ENCODE data around the gene FBXO8.

DNA sequence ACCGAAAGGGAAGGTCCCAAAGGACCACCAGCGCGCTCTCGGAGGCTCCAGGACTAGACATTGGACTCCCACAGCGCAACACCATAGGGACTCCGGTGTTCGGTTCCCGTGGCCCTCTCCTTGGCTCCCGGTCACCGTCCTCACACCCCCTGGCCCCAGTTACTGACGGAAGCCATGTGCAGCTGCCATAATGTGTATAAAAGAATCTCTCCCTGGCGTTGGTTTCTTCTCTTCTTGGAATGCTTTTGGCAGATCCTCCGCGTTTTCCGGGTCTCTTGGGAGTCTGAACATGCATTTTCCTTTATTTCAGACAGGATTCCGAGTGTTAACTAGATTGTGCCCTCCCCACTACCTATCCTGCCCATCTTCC is 69.8 kb downstream of the FBXO8 start:
- TF ChIP-seq, protein P1, sequence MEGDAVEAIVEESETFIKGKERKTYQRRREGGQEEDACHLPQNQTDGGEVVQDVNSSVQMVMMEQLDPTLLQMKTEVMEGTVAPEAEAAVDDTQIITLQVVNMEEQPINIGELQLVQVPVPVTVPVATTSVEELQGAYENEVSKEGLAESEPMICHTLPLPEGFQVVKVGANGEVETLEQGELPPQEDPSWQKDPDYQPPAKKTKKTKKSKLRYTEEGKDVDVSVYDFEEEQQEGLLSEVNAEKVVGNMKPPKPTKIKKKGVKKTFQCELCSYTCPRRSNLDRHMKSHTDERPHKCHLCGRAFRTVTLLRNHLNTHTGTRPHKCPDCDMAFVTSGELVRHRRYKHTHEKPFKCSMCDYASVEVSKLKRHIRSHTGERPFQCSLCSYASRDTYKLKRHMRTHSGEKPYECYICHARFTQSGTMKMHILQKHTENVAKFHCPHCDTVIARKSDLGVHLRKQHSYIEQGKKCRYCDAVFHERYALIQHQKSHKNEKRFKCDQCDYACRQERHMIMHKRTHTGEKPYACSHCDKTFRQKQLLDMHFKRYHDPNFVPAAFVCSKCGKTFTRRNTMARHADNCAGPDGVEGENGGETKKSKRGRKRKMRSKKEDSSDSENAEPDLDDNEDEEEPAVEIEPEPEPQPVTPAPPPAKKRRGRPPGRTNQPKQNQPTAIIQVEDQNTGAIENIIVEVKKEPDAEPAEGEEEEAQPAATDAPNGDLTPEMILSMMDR (conservative IDR thresholded peaks at IDR 0.05; ENCODE audit: low read depth, low read length), result no peak
- TF ChIP-seq EZH2 (IDR thresholded peaks at IDR 0.05; ENCODE audit: low read length, unreplicated experiment), result no peak

Measured in PC-3 (cell line).